GM20000 (cell line): Measurements from ENCODE around the gene LONP2.
A peak's percentile ranks its signal among the peaks of the same experiment; 100 is the strongest.

Experiments
- DNase-seq: peaks from one replicate; pipeline ENCODE4 v3.0.0; 2012; ENCODE audit warnings: low spot score
- CTCF ChIP-seq: IDR thresholded peaks from 2 replicates; pipeline ENCODE4 v1.5.1; 2012; ENCODE audit warnings: mild to moderate bottlenecking, control low read depth; ENCODE audit errors: extremely low read depth, missing control alignments

LONP2 gene

GRCh38 chr16:48277158-48277557 lies 33.1 kb downstream of the LONP2 start:
- no peak for DNase-seq
- no peak for TF ChIP-seq CTCF

GRCh38 chr16:48279199-48279598 lies 35.1 kb downstream of the LONP2 start:
- TF ChIP-seq CTCF = no peak
- DNase-seq = no peak

DNA sequence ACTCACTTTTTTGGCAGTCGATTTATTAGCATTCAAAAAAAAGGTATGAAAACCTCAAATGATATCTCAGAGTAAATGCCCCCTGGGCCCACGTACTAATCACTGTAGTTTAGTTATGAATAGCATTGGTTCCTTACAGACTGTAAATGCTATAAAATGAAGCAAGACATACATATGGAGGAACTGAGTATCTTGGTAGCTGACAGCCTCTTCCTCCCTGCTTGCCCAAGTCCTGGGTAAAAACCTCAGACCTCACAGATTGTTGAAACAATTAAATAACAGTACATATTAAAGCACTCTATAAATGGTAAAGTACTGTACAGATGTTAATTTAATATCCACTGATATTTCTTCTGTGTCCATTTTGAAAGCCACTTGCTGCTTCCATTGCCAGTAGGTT lies 36.4 kb downstream of the LONP2 start:
- DNase-seq = no peak
- no peak for TF ChIP-seq CTCF

- no peak for TF ChIP-seq CTCF
- DNase-seq = no peak
Observed at GRCh38 chr16:48282636-48283263, 38.6 kb downstream of the LONP2 start.

GRCh38 chr16:48284772-48285409 lies 40.8 kb downstream of the LONP2 start:
- DNase-seq = peak; percentile 16
- TF ChIP-seq CTCF = no peak

DNA sequence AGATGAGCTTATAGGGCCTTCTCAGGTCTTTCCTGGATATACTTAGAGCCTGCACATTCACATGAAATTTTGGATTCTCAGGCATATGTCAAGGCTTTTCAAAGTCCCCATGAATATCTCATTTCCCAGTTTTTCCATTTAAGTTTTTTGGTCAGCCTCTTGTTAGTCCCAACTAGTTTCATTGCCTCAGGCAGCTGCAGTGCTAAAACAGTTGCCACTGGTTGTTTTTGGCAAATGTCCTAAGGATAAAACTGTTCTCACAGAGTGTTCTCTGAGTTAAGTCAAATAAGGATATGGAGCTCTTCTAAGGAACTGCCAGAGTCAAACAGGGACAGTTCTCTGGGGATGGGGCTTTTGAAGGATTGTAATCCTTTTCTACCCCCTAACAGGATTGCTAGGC lies 43.1 kb downstream of the LONP2 start:
- DNase-seq = no peak
- no peak for TF ChIP-seq CTCF

DNA sequence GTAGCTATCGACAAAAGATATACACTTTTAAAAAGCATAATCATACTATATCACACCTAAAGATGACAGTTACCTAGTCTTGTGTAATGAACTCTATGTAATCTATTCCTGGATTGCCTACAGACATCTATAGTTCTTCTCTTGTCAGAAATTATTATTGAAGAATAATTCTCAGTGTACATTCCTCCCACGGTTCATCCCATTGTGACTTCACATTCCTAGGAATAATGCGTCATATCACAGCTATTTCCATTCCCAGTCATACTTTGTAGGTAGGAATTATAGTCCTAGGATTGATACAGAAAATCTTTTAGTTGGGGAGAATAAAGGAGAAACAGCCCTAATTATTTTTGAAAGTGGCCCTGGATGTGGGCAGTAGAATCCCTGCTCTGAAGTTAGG lies 47.2 kb downstream of the LONP2 start:
- DNase-seq = no peak
- no peak for TF ChIP-seq CTCF
